Body of pancreas (tissue), 4 donors: ENCODE data around the gene INF2. TPM values are rescaled to one million over a fixed set of nuclear protein-coding genes. Genes with fewer than 3 reads are reported as not detected.
"Not testable (repeated sequence)": the region's sequence is repeated elsewhere in the genome, so short reads cannot be mapped to it uniquely, and the experiment has no call there.

Experiments
- ATAC-seq: fragments of 150-250 bp; one replicate; pipeline ENCODE4 v1.9.1; 2016
- DNase-seq, 4 donors: peaks; one replicate each; pipeline ENCODE4 v3.0.0-alpha.2; 2019
- H3K27ac ChIP-seq, 4 donors: fragments of 200-600 bp; sonication (generic); 1 replicate in 3 of 4; 2 replicates in 1 of 4; pipeline versions ENCODE4 v1.5.1 to v1.6.1; 2016 to 2019; ENCODE audit warnings: mild to moderate bottlenecking in 1 of 4, mixed read lengths in 1 of 4, moderate library complexity in 1 of 4
- H3K27me3 ChIP-seq, 2 donors: fragments of 200-600 bp; sonication (generic); one replicate each; pipeline ENCODE4 v1.6.0; 2016; ENCODE audit warnings: mild to moderate bottlenecking in 1 of 2
- H3K36me3 ChIP-seq, 2 donors: fragments of 200-600 bp; sonication (generic); replicated peaks in 1 of 2; 2 replicates each; pipeline ENCODE4 v1.5.1; 2016; ENCODE audit warnings: low read depth in 2 of 2; ENCODE audit not compliant: insufficient read depth in 1 of 2
- H3K4me1 ChIP-seq: fragments of 200-600 bp; sonication (generic); one replicate; pipeline ENCODE4 v1.6.0; 2016
- H3K4me3 ChIP-seq, 2 donors: fragments of 200-600 bp; sonication (generic); 1 replicate in 1 of 2; 2 replicates in 1 of 2; pipeline ENCODE4 v1.5.1; 2016 to 2019
- H3K9me3 ChIP-seq, 3 donors: fragments of 200-600 bp; sonication (generic); 1 replicate in 2 of 3; 2 replicates in 1 of 3; pipeline ENCODE4 v1.5.1; 2016
- POLR2A ChIP-seq, 3 donors: fragments of 450-650 bp; IDR thresholded peaks; one replicate each; pipeline ENCODE4 v1.6.1; 2016; ENCODE audit warnings: antibody characterized with exemption in 3 of 3, mild to moderate bottlenecking in 2 of 3
- WGBS, 2 donors: methylation state at CpG; one replicate each; pipeline ENCODE4 v1.1.5; 2017; 5-methylcytosine and 5-hydroxymethylcytosine counted together
- intact Hi-C: fragments of 100-400 bp; cut with DNase I; formaldehyde crosslinking; loops from one replicate; pipeline ENCODE4 v1.15.1; 2023
- total RNA-seq, 2 donors: library from RNA; depleted of rRNA; stranded (reverse); fragments of >200 nt; gene quantifications; one replicate each; pipeline ENCODE4 v1.1.0, GENCODE V29; 2016
- TF ChIP-seq, protein P1 (sequence below), 7 experiments: fragments of 450-650 bp in 4 of 7; fragments of 200-600 bp in 3 of 7; sonication (generic) in 3 of 7; IDR thresholded peaks; one replicate each; pipeline ENCODE4 v1.5.1; 2016 to 2019; ENCODE audit warnings: antibody characterized with exemption in 7 of 7

The INF2 gene
- total RNA-seq, 2 donors from 2014 or later: 46.2 to 90.3 TPM

DNA sequence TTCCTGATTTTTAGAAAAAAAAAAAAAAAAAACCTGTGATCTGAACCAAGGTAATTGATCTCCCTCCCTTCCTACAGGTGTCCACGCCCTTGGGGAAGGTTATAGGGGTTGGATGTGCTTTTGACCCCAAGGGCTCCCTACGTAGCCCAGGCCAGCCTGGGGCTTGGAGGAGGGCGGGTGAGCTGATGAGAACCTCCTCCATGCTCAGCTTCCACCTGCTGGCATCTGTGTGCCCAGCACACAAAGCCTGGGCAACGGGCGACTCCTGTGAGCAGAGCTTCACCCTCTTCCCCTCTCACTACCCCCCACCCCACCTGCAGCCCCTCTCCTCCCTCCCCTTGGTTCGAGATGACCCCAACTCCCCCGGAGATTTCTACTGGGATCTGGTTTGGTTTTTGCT, 25.3 kb upstream of the INF2 start:
- TF ChIP-seq POLR2A (IDR thresholded peaks at IDR 0.05): no peak
- TF ChIP-seq, protein P1, sequence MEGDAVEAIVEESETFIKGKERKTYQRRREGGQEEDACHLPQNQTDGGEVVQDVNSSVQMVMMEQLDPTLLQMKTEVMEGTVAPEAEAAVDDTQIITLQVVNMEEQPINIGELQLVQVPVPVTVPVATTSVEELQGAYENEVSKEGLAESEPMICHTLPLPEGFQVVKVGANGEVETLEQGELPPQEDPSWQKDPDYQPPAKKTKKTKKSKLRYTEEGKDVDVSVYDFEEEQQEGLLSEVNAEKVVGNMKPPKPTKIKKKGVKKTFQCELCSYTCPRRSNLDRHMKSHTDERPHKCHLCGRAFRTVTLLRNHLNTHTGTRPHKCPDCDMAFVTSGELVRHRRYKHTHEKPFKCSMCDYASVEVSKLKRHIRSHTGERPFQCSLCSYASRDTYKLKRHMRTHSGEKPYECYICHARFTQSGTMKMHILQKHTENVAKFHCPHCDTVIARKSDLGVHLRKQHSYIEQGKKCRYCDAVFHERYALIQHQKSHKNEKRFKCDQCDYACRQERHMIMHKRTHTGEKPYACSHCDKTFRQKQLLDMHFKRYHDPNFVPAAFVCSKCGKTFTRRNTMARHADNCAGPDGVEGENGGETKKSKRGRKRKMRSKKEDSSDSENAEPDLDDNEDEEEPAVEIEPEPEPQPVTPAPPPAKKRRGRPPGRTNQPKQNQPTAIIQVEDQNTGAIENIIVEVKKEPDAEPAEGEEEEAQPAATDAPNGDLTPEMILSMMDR (IDR thresholded peaks at IDR 0.05): no peak
- intact Hi-C loops: no loop called here
- no peak overlapping the region for H3K4me3 ChIP-seq
- no peak for DNase-seq
- no peaks in the 10 kb centered on the region for H3K36me3 ChIP-seq
- no peak overlapping the region for H3K27ac ChIP-seq
- no peak for ATAC-seq
- H3K27me3 ChIP-seq: no peaks in the 10 kb centered on the region
- H3K4me1 ChIP-seq: peaks cover 16% of the 10 kb centered on the region
- no peaks in the 10 kb centered on the region for H3K9me3 ChIP-seq
- 80 to 82% methylated on average over 7 of the region's 7 CpGs for WGBS, 2 donors

DNA sequence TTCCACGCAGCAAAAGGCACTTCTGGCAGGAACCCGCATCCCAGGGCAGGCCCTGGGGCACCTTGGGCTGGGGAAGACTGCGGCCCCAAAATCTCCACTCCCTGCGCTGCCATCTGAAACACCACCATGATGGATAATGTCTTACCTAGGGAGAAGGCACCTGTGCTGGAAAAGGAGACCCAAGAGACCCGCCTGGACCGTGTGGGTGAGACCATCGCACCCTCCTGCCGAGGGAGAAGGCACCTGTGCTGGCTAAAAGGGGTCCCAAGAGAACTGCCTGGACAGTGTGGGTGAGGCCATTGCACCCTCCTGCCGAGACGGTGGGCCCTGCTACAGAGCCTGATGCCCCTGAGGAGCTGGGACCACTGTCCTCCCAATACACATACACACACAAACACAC, 24.8 kb upstream of the INF2 start:
- DNase-seq: no peak
- H3K4me3 ChIP-seq: no peak overlapping the region
- WGBS, 2 donors: 79 to 82% methylated on average over 4 to 10 of the region's 10 CpGs
- no peaks in the 10 kb centered on the region for H3K36me3 ChIP-seq
- intact Hi-C loops: no loop called here
- no peak for ATAC-seq
- H3K4me1 ChIP-seq: peaks cover 16% of the 10 kb centered on the region
- TF ChIP-seq POLR2A (IDR thresholded peaks at IDR 0.05): no peak
- TF ChIP-seq, protein P1 (IDR thresholded peaks at IDR 0.05): no peak
- H3K27me3 ChIP-seq: no peaks in the 10 kb centered on the region
- H3K27ac ChIP-seq: no peak overlapping the region
- no peaks in the 10 kb centered on the region for H3K9me3 ChIP-seq

DNA sequence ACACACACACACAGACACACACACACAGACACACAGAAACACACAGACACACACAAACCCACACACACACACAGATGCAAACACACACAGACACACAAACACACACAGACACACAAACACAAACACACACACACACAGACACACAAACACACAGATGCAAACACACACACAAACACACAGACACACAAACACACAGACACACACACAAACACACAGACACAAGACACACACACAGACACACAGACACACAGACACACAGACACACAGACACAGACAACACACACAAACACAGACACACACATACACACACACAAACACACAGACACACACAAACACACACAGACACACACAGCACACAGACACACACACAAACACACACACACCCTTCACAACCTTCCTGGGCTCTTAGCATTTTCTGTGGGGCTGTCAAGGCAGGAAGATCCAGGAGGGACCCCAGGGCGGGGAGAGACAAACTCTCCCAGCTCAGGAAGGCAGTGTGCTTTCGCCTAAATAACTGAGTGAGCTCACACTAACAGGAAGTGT, 24.2 kb upstream of the INF2 start:
- H3K4me3 ChIP-seq: no peak overlapping the region
- peaks cover 16% of the 10 kb centered on the region for H3K4me1 ChIP-seq
- no peak for ATAC-seq
- WGBS, 2 donors: 67% methylated on average over 2 of the region's 2 CpGs; no CpG with 5 or more reads in 1 of the 2 donors
- no peaks in the 10 kb centered on the region for H3K27me3 ChIP-seq
- no peak for DNase-seq
- peak overlapping the region; percentile 58 to 85 (median 78) for H3K27ac ChIP-seq
- H3K9me3 ChIP-seq: no peaks in the 10 kb centered on the region
- no peaks in the 10 kb centered on the region for H3K36me3 ChIP-seq
- intact Hi-C loops: no loop called here
- TF ChIP-seq, protein P1 (IDR thresholded peaks at IDR 0.05): no peak
- TF ChIP-seq POLR2A (IDR thresholded peaks at IDR 0.05): peak in 1 of 3 donors; percentile 7

DNA sequence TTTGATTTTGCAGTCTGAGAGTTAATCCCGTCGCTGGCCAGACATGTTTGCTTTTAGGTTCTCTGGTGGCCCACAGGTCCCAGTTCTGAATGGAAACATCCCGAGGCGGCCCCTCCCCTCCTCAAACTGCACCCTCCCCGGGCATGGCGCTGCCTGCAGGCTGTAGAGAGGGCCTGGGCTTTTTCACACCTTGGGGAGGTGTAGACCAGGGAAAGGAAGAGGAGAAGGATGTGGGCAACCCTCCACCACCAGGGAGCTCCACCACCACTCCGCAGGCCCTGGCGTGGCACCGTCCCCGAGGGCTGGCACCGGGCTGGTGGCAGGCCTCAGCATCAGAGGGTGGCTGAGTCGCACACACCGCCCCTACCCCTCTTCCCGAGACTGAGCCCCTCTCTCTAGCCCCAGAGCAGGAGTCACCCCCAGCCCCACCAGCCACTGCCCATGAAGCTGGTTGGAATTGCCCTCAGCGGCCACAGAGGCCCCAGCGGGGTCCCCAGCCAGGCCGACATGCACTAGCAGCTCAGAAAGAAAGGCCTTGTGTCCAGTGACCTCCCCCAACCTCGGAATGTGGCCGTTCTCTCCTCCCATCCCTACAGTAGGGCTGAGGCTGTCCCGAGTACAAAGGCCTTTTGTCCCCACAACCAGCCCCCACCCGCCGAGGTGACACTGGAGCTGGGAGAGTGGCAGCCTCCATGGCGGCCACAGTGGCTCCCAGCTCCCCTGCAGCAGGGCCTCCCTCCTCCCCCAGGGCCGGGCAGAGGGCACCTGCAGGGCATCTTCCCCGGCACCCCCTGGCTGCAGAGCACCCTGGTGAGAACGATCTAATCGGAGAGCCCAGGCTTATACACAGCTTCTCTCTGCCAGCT, 23.5 kb upstream of the INF2 start:
- DNase-seq: peak; percentile 58 to 76 (median 71)
- WGBS, 2 donors: 33 to 51% methylated on average over 12 to 26 of the region's 27 CpGs
- no peak overlapping the region for H3K4me3 ChIP-seq

DNA sequence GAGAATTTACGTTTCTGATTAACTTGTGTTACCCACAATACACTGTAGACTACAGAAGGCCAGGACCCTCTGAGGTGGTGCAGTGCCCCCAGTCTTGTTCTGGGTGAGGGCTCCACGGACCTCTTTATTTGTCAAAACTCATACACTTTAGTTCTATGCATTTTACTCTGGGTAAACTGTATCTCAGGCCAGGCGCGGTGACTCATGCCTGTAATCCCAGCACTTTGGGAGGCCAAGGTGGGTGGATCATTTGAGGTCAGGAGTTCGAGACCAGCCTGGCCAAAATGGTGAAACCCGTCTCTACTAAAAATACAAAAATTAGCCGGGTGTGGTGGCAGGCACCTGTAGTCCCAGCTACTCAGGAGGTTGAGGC, 22.9 kb upstream of the INF2 start:
- WGBS, 2 donors: 73 to 74% methylated on average over 7 of the region's 7 CpGs
- DNase-seq, H3K4me3 ChIP-seq, H3K9me3 ChIP-seq, H3K27me3 ChIP-seq, intact Hi-C loops, ATAC-seq, H3K36me3 ChIP-seq: not testable (repeated sequence)
- peaks cover 16% of the 10 kb centered on the region for H3K4me1 ChIP-seq
- H3K27ac ChIP-seq: peak overlapping the region; percentile 58 to 85 (median 78)

More for the DNA sequence above, 23.5 kb upstream of the INF2 start:
- Histone ChIP-seq H3K27ac (peak overlapping the region; percentile 58 to 85 (median 78)), H3K27me3 (no peaks in the 10 kb centered on the region), H3K9me3 (no peaks in the 10 kb centered on the region), H3K36me3 (no peaks in the 10 kb centered on the region), H3K4me1 (peaks cover 16% of the 10 kb centered on the region)
- intact Hi-C loops: no loop called here
- peak; percentile 91 for ATAC-seq
- peak; percentile 7 to 53 (median 30) for TF ChIP-seq POLR2A (IDR thresholded peaks at IDR 0.05)
- TF ChIP-seq, protein P1 (IDR thresholded peaks at IDR 0.05): peak; percentile 19 to 59 (median 45)
